OCI-LY7 (cell line): Measurements from ENCODE around the gene ZYG11A. TPM values are rescaled to one million over a fixed set of nuclear protein-coding genes. Genes with fewer than 3 reads are reported as not detected.

Experiments
- BruUV-seq: library from RNA; stranded (reverse); fragments of 400-500 nt; replicated peaks from 2 replicates; lab custom pipeline; 2021; lab: Mats Ljungman, UMichigan
- CTCF ChIA-PET: fragments of 300-600 bp; sonication (Branson Sonifier 250); formaldehyde crosslinking; loops from one replicate; lab custom pipeline; 2022; ENCODE audit warnings: antibody characterized with exemption; ENCODE audit not compliant: unreplicated experiment; lab: Charles Lee
- POLR2A ChIA-PET: fragments of 300-600 bp; sonication (Branson Sonifier 250); formaldehyde crosslinking; loops from one replicate; lab custom pipeline; 2022; ENCODE audit warnings: antibody characterized with exemption; lab: Charles Lee
- DNase-seq: peaks from one replicate; pipeline ENCODE4 v3.0.0-alpha.2; 2015; ENCODE audit warnings: low spot score
- H2AFZ ChIP-seq: fragments of 200-600 bp; sonication (generic), shearing (Covaris generic); 2 replicates; pipeline ENCODE4 v1.6.1; 2014; ENCODE audit warnings: mild to moderate bottlenecking, antibody characterized with exemption, low read length, moderate library complexity
- H3K27ac ChIP-seq: fragments of 200-600 bp; sonication (generic); 2 replicates; pipeline ENCODE4 v1.5.1; 2014; ENCODE audit warnings: mixed run types, low read depth, mild to moderate bottlenecking, moderate library complexity, low read length, inconsistent platforms; ENCODE audit not compliant: poor library complexity, severe bottlenecking
- H3K36me3 ChIP-seq: fragments of 200-600 bp; sonication (generic); 2 replicates; pipeline ENCODE4 v1.6.1; 2014; ENCODE audit warnings: mild to moderate bottlenecking, antibody characterized with exemption, low read length, moderate library complexity, mixed read lengths; ENCODE audit not compliant: insufficient read depth
- H3K4me1 ChIP-seq: fragments of 200-600 bp; sonication (generic); 2 replicates; pipeline ENCODE4 v1.5.1; 2014; ENCODE audit warnings: mild to moderate bottlenecking, low read length; ENCODE audit not compliant: insufficient read depth, poor library complexity, severe bottlenecking
- H3K4me2 ChIP-seq: fragments of 200-600 bp; sonication (generic); 2 replicates; pipeline ENCODE4 v1.6.1; 2014; ENCODE audit warnings: mild to moderate bottlenecking, low read length
- H3K4me3 ChIP-seq: fragments of 200-600 bp; sonication (generic); 2 replicates; pipeline ENCODE4 v1.5.1; 2014; ENCODE audit warnings: mild to moderate bottlenecking, low read depth, low read length; ENCODE audit not compliant: poor library complexity, severe bottlenecking
- H3K79me2 ChIP-seq: fragments of 200-600 bp; sonication (generic); 2 replicates; pipeline ENCODE4 v1.6.1; 2016; ENCODE audit warnings: low read depth, mild to moderate bottlenecking, low read length, moderate library complexity, mixed read lengths; ENCODE audit not compliant: insufficient read depth
- H3K9me2 ChIP-seq: fragments of 200-600 bp; sonication (generic); 2 replicates; pipeline ENCODE4 v1.6.1; 2016; ENCODE audit warnings: mild to moderate bottlenecking, low read length, mixed read lengths; ENCODE audit not compliant: insufficient read depth
- H3K9me3 ChIP-seq: fragments of 200-600 bp; sonication (generic); 2 replicates; pipeline ENCODE4 v1.6.1; 2014; ENCODE audit warnings: mild to moderate bottlenecking, mixed run types, low read length, mixed read lengths
- H4K20me1 ChIP-seq: fragments of 200-600 bp; sonication (generic); 2 replicates; pipeline ENCODE4 v1.6.1; 2014; ENCODE audit warnings: mild to moderate bottlenecking, antibody characterized with exemption, low read length, moderate library complexity, mixed read lengths; ENCODE audit not compliant: insufficient read depth
- CTCF ChIP-seq: fragments of 200-600 bp; sonication (generic); conservative IDR thresholded peaks from 2 replicates; pipeline ENCODE4 v1.5.1; 2014; ENCODE audit warnings: mild to moderate bottlenecking, antibody characterized with exemption, low read length, moderate library complexity, mixed read lengths
- EZH2phosphoT487 ChIP-seq: fragments of 200-600 bp; sonication (generic); IDR thresholded peaks from 2 replicates; pipeline ENCODE4 v1.6.1; 2018; ENCODE audit warnings: low read depth, borderline replicate concordance, mild to moderate bottlenecking, mixed run types, antibody characterized with exemption, low read length, moderate library complexity, mixed read lengths
- intact Hi-C: fragments of 100-400 bp; cut with micrococcal nuclease; formaldehyde crosslinking; loops from one replicate; pipeline ENCODE4 v1.10.0; 2022; ENCODE audit not compliant: unreplicated experiment
- total RNA-seq, 2 experiments: library from RNA; depleted of rRNA in 1 of 2; stranded (reverse); fragments of >200 nt in 1 of 2; shearing (Covaris generic) in 1 of 2; gene quantifications; 2 replicates each; pipeline ENCODE4 v1.2.3, GENCODE V29; 2014 to 2022

The ZYG11A gene
- total RNA-seq, 2 experiments from 2014 or later = not detected

GRCh38 chr1:52887483-52887882, 44.9 kb downstream of the ZYG11A start:
- CTCF ChIA-PET = no interaction called here
- Histone ChIP-seq H3K9me2 (no peaks in the 10 kb centered on the region), H3K4me2 (no peak overlapping the region), H3K9me3 (no peaks in the 10 kb centered on the region), H2AFZ (no peak overlapping the region), H3K4me3 (no peak overlapping the region), H3K27ac (no peak overlapping the region), H3K4me1 (no peaks in the 10 kb centered on the region), H3K79me2 (no peaks in the 10 kb centered on the region), H3K36me3 (no peaks in the 10 kb centered on the region), H4K20me1 (no peaks in the 10 kb centered on the region)
- no peak for DNase-seq
- intact Hi-C loops = no loop called here
- POLR2A ChIA-PET = interaction anchor here (0.8 to 0.9 kb wide), 2 partner anchors 14 to 79 kb away, joined by 3 read pairs; no protein-coding TSS in a partner anchor
- no peak for TF ChIP-seq EZH2phosphoT487
- TF ChIP-seq CTCF = no peak
- BruUV-seq = no TSS peak

GRCh38 chr1:52892424-52893215, 50.1 kb downstream of the ZYG11A start:
- no peak for TF ChIP-seq EZH2phosphoT487
- no peak for TF ChIP-seq CTCF
- intact Hi-C loops = no loop called here
- Histone ChIP-seq H3K4me3 (no peak overlapping the region), H3K4me2 (no peak overlapping the region), H3K79me2 (no peaks in the 10 kb centered on the region), H3K9me3 (no peaks in the 10 kb centered on the region), H3K9me2 (no peaks in the 10 kb centered on the region), H3K4me1 (peaks cover 11% of the 10 kb centered on the region), H4K20me1 (no peaks in the 10 kb centered on the region), H3K27ac (no peak overlapping the region), H3K36me3 (no peaks in the 10 kb centered on the region), H2AFZ (no peak overlapping the region)
- no TSS peak for BruUV-seq
- DNase-seq = no peak
- ChIA-PET CTCF (no interaction called here), POLR2A (interaction anchor here (0.7 kb wide), 2 partner anchors 9 to 943 kb away, joined by 3 read pairs; no protein-coding TSS in a partner anchor)

DNA sequence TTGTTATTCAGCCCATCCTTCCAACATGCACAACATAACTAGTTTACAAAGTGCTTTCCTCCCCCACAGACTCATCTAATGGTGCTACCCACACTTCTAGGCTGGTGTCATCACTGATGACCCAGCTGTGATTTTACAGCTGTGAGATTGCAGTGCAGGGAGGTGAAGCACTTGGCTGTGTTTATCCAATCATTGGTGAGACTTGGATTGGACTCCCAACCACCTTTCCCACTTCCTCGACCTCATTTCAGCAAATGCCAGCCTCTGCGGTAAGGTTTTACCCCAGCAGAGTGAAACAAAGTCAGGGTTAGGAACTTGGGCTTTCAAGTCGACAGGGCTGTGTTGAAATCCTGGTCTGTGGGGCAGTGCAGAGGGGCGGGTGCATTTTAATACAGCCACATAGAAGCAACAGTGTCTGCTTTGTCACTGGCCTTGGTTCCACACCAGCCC, 56.9 kb downstream of the ZYG11A start:
- Histone ChIP-seq H3K9me3 (no peaks in the 10 kb centered on the region), H3K4me3 (no peak overlapping the region), H3K9me2 (no peaks in the 10 kb centered on the region), H3K27ac (no peak overlapping the region), H4K20me1 (no peaks in the 10 kb centered on the region), H3K36me3 (no peaks in the 10 kb centered on the region), H2AFZ (no peak overlapping the region), H3K4me2 (no peak overlapping the region), H3K4me1 (peaks cover 5% of the 10 kb centered on the region), H3K79me2 (no peaks in the 10 kb centered on the region)
- CTCF ChIA-PET = no interaction called here
- no TSS peak for BruUV-seq
- intact Hi-C loops = no loop called here
- POLR2A ChIA-PET = no interaction called here
- TF ChIP-seq EZH2phosphoT487 (no peak), CTCF (no peak)
- DNase-seq = no peak
